GM23248 (cell line): ENCODE measurements around the gene MID1.

Experiments used
- EZH2 ChIP-seq: fragments of 200-600 bp; sonication (generic); IDR thresholded peaks from 2 replicates; pipeline ENCODE4 v1.6.1; 2018; ENCODE audit warnings: antibody characterized with exemption, mild to moderate bottlenecking; ENCODE audit not compliant: insufficient read depth, poor library complexity, severe bottlenecking
- EZH2phosphoT487 ChIP-seq: fragments of 200-600 bp; sonication (generic); IDR thresholded peaks from 2 replicates; pipeline ENCODE4 v1.6.1; 2018; ENCODE audit warnings: antibody characterized with exemption, moderate library complexity, mild to moderate bottlenecking, low read depth; ENCODE audit not compliant: insufficient read depth

DNA sequence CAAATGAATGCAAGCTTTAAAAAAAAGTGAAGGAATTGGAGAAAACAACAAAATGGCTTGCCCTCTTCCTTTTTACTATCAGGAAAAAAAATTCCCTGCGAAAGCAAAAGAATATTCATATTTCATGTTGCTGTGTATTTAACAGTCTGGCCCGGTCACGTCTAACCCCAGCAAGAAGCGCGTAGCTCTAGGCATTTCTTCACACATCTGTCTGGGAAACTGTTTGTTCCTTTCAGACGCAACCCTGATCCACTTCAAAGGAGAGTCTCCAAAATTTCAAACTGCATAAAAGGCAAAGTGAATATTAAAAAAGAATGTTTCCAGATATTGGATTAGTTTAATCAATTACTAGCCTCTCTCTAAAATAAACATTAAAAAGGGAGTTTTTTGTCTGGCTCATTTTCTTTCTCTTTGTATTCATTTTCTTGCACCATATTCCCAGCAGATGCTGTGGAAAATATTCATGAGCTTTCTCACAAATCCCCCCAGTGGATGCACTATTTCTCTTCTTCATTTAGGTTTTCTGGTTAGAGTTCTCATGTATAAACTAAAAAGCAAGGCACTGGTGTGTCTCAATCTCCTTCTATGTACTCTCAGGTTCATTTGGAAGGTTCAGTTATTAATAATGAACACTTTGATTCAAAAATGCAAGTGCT lies 145.3 kb downstream of the MID1 start:
- TF ChIP-seq EZH2phosphoT487, result no peak
- no peak for TF ChIP-seq EZH2
